HG03196 (cell line): Measurements from ENCODE around the gene DPF1.

Source experiments
- ATAC-seq: cut with Tn5 transposase; IDR thresholded peaks from one replicate; pipeline ENCODE4 v1.9.1; 2021; ENCODE audit not compliant: unreplicated experiment

DPF1 gene

DNA sequence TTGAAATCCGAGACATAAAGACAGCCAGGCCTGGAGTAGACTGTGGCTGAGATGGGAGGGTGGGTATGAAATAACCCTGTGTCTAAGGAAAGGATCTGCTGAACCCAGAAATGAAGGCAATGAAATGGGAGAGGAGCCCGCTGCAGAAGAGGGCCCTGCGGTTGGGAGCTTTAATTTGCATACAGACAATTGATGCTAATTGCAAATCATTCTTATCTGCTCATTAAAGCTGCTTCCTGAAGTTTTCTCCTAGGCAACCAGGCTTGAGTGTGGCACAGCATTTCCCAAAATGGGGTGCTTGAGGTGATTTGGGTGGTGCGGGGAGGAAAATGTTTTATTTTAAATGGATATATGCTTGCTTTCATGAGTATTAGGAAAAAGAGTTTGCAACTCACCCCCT is 55.4 kb downstream of the DPF1 start:
- no peak for ATAC-seq

DNA sequence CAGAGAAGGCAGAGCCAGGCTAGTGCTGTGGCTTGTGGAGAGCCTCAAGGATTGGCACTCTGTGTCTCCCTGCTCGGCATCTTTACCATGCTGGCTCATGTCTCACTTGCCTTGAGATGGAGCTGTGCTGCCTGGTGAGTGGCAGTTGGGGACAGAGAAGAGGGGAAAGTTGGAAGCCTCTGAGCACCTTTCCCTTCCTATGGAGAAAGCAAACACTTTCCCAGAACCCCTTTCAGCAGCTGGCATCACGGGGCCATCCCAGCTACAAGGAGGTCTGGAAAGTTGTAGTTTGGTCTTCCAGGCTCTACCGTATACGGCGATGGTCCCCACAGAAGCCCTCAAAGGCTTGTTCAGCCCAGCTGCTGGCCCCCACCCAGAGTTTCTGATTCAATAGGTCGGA is 58.7 kb downstream of the DPF1 start:
- ATAC-seq = no peak

DNA sequence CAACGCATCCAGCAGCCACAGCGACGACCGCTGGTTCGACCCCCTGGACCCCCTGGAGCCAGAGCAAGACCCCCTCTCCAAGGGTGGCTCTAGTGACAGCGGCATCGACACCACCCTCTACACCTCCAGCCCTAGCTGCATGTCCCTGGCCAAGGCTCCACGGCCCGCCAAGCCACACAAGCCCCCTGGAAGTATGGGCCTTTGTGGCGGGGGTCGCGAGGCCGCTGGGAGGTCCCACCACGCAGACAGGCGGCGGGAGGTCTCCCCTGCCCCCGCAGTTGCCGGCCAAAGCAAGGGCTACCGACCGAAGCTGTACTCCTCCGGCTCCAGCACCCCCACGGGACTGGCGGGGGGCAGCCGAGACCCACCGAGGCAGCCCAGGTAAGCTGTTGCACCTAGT is 59.5 kb downstream of the DPF1 start:
- no peak for ATAC-seq

DNA sequence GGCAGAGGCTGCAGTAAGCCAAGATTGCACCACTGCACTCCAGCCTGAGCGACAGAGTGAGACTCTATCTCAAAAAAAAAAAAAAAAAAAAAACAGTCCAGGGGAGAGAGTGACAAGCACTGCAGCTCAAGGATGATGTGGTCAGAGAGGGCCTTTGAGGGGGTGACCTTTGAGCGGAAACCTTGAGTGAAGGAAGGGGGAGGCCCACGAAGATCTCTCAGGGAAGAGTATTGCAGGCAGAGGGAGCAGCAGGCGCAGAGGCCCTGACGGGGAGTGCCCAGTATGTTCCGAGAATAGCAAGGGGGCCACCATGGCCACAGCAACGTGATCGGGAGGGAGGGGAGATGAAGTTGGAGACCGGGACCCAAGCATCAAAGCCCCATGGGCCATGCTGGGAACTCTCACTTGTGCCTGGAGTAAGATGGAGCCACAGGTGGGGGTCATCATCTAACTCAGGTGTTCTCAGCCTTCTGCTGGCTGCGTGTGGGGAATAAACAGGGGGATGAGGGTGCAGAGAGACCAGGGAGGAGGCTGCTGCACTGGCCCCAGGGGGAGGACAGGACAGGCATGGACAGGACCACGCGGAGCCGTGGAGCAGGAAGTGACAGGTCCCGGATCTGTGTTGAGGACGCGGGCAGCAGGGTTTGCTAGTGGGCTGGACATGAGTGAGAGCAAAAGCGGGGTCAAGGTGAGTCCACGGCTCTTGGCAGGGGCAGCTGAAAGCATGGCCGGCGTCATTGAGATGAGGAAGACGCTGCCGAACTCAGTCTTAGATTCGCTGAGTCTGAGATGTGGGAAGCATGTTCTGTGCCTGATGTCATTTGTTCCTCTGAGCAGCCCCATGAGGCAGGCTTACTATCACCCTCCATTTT is 60.4 kb downstream of the DPF1 start:
- no peak for ATAC-seq

DNA sequence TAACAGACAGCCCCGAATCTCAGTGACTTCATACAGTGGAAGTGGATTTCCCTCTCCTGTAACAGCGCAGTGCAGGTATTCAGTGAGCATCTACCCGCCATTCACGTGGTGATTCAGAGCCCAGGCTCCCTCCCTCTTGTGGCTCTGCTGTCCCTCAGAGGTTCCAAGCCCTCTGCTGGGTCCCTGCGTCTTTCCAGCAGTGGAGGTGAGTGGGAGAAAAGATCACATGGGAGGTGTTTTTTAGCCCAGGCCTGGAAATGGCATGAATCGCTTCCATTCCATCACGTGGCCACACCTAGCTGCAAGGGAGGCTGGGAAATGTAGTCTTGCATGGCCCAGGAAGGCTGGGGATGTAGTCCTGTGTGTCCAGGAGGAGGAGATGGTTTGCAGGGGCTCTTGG is 61.4 kb downstream of the DPF1 start:
- ATAC-seq = no peak

DNA sequence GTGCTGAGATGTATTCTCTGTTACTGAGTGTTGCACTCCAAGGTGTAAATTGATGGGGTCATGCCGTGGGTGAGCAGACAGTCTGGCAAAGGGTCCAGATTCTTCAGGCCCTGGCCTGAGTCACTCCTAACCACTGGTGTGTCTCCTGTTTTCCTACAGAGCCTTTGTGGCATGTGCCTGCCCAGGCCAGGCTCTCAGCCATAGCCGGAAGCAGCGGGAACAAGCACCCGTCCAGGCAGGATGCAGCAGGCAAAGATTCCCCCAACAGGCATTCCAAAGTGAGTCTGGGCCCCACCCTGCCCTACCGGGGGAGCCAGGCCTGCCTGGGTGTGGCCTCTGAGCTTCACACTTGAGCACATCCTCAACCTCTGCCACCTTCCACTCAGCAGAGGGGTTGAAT is 61.9 kb downstream of the DPF1 start:
- no peak for ATAC-seq
